ENCODE results near the gene FBXW4.

The FBXW4 gene

DNA sequence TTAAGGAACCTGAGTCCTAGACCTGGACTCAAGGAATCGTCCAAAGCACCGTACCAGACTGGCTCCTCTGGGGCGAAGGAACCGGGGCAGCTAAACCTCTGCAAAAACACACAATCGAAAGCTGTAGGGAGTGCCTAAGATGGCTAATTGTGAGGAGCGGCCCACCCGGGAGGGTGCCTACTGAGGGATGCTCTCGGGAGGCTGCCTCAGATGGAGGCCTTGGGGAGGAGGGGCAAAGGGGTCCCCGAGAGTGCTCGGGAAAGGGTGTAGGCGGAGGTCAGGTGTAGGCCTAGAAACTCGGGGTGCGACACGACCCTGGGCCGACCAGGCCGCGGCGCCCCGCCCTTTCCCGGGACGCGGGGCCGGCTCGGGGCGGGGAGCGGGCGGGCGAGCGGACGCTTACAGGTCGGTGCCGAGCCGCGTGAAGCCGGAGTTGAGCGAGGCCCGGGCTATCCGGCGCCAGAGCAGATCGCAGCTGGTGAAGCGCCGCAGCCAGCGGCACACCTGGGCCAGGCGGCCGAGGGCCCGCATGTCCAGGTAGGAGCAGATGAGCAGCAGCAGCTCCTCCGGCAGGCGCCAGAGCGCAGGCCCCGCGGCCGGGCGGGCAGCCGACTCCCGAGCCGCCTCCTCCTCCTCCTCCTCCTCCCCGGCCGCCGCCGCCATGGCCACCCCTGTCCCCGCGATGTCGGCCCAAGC, 844 bp downstream of the FBXW4 start:
- DNase-seq, result no peak

DNA sequence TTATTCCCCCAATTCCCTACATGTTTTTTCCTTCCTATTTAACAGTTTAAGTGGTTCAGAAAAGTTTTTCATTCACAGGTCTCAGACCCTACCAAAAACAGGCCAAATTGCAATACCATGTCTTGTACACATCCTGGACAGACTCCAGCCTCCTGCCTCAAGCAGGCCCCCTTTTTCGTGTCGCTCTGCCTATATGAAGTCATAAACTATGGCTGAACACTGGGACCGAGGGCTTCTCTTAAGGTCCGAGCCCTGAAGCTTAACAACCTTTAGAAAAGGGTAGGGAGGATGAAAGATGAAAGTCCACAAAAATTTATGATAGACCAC, 1.4 kb downstream of the FBXW4 start:
- no peak for DNase-seq

DNA sequence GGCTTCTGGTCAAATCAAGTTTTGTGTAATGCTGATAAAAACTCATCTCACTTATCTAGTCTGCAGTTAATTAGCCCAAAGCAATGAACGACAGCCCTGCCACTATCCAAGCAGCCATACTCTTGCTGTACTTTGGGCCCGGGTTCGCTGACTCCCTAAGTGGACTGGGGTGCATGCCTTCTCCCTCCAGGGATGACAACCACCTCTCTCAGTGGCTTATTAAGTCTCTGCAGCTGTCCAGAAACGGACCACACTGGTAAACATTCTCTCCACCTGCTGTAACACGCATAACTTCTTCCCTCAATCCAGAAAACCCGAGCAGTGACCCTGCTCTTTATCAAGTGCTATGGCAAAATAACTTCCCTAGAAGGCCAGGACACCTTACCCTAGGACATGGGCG, 3.9 kb downstream of the FBXW4 start:
- DNase-seq, result no peak

DNA sequence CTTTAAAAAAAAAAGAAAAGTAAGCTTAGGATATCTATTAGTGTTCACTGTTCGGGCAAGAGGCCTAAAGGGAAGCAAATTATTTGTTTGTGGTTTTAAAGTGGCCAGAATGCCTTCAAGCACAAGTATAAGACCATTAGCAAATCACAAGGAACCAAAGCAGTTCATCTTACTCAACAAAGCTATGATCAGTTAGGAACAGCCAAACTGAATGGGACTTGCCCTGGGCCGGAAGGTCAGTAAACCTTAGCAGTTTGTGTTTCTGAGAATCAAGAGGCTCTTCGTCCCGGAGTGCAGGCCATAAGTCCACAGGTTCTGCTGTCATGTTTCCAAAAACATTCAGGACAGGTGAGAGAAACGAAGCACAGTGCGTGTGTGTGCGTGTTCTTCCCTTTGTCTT, 4.5 kb downstream of the FBXW4 start:
- DNase-seq, result no peak

DNA sequence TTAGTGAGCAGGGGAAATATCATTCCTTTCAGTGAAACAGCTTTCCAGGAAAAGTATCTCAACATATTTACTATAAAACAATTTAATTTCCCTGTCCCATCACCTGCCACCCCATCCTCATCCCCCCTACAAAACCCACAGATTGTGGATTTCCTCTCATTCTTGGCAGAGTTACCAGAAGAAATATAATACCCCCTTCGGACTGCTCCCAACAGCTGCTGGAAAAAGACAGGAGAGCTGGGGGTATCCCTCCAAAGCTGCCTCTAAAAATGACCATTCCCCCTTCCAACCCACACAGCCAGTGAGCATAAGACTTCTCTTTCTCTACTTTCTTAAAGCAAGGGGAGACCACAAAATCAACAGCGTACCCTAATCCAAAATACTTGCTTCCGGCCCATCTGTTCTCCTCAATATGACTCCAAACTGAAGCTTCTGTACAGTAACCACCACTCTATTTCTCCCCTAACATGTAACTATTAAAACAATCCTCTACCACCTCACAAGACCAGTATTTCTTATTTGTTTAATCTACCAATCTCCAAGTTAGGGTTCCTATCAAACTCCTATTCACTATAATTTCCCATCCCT, 7.8 kb downstream of the FBXW4 start:
- no peak for DNase-seq

DNA sequence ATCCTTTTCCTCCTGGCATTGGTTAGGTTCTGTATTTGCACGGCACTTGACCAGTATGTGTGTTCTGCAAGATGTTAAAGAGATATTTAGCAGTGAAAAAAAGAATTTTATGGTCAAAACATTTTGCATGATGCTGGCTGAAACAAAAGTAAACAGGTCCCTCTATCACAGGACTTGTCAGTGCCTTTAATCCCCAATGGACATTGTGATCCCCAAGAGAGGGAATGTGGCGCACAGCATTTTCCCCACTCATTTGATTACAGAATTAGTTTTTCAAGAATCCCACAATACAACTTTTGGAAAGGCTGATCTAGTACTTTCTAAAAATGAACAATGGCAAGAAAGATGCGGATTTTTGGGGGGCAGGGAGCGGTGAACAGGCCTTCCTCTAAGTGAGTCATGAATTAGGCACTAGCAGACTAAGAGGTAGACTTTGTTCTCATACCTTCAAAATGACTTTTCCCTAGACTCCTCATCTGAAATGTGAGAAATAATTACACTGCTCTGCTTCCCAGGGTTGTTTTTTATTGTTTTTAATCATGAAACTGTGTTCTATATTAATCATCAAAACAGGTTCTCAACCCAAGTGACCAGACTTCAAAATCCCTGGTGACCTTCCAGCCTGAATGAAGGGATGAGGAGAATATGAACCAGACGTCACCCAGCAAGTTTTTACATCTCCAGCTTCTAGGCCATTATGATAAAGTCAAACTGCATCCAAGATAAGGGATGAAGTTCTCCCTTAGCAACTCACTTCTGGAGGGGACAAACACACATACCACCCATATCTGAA, 8.6 kb downstream of the FBXW4 start:
- DNase-seq, result no peak

DNA sequence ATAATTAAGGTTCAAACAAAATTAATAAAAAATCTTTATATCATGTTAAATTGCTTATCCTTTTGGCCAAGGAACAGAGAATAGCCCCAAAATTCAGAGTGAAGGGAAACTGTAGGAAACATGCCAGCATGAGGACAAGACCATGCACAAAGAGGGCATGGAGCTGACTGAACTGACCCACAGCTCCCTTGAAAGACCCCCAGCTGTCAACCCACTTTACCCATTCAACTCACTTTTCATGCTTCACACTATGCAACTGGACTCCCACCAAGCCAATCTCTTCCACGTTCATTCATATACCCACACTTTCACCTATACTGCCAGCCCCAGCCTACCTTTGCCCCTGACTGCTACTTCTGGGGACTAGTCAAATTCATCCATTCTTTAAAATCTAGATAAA, 10.2 kb downstream of the FBXW4 start:
- DNase-seq, result no peak

DNA sequence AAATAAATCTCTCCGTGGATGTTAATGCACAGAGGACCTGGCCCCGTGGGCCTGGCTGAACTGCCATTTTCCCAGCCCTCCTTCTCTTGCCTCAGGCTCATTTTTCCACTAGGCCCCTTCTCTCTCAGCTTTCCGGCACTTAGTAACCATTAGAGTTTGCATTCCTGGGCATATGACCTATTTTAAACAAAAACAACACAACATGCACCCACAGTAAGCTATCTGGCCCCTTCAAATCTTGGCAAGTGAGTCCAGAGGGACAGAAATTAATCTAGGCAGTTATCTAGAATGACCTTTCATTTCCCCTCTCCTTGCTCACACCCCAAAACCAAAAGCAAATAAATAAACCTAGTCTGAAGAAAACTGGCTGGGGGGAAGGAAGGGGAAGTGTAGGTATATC, 11.7 kb downstream of the FBXW4 start:
- DNase-seq, result no peak

DNA sequence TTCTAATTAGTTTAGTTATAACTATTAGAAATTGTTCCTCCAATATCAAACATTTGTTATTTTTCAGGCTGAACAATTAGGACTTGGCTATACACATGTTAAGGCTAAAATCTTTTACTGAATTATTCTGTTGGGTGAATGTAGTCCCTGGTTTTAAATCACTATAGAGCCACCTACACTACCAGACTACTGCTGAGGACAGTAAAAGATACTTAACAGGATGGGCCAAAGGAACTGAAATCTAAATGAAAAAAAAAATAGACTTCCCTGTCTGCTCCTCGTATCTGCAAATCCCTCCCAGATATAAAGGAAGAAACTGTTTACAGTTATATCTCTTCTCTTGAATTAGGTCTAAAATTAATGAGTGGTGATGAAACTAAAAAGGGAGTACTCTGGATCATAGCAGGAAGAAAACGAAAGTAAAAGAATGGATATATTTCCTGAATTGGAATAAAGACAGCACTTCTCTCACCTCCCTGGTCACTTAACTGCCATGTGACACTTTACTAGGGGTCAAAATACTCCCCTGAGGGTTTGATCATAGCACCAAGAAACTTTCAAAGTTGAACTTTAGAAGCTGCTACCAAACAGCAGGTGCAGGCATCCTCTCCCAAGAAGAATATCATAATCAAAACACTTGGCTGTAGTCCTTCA, 12.7 kb downstream of the FBXW4 start:
- no peak for DNase-seq

DNA sequence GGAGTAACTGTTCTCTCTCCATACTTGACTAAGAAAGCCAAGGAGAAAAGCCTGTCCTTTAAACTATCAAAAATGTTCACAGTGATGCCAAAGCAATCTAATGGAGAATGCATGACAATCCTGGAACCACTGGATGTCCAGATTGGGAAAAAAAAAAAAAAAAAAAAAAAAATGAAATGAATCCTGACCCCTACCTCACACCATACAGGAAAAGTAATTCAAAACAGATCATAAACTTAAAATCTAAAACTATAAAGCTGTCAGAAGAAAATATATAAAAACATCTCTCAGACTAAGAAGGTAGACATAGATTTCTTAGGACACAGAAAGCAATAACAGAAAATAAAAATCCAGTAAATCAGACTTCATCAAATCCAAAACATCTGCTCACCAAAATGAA, 18.4 kb downstream of the FBXW4 start:
- DNase-seq, result no peak

DNA sequence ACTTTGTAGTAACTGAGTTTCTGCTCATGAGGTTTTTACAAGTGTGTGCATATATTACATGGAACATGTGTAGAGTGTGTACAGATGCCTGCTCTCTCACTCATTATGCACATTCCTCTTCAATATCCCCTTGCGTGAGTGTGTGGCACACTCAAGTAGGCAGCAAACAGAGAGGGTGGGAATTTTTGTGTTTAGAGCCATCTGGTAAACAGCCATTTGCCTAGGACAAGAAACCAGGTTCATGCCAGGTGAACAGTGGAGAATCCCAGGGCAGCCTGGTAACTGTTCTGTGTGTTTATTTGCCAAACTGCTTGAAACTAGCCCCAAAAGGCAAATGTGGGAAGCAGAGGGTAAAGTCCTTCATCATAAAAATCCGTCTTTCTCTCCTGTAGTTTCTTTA, 19.9 kb downstream of the FBXW4 start:
- DNase-seq, result no peak

DNA sequence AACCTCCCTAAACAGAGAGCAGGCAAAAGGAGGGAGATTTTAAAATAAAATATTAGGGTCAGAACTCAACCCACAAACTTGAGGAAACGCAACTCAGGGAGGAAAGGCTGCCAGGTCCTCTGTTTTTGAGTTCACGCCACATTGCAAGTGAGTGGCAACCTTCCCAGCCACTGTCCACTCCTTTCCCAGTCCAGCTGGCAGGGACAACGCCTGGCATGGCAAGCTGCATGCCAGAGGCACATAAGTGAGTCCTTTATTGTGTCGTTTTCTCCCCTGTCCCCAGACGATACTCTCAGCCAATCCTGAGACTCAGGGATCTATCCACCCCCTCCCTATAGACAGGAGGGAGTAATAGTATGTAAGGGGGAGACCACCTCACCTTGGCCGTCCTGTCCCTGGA, 22.4 kb downstream of the FBXW4 start:
- no peak for DNase-seq

DNA sequence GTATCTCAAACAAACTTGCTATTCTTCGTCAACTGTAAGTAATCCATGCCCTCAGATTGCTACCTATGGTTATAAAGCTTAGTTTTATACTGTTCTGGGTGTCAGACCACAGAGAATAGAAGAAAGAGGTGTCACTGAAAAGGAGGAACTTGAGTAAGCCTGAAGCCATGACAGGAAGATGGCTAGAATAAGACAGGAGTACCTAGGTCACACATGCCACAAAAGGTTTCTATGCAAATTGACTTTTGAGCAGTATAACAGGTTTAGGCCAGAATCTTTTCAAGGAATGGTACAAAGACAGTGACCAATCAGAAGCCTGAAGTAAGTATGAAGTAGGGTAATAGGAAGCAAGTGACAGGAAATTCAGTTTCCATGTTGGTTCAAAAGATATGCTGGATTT, 23.5 kb downstream of the FBXW4 start:
- no peak for DNase-seq

DNA sequence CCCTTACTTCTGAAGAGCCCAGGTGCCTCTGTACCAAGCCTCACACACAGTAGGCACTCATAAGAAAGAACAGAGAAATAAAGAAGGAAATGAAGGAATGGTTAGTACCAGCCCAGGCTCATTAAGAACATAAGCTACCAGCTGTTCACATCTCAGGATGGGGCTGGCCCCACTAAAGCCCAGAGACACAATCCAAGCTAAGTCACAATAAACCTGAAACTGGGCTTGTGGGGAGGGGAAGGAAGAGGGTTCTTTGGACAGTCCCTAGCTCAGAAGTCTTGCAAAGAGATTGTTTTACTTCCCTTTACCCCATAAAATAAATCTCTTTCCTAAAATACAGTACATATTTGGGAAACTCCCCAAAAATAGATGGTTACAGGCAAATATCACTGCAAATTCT, 24.3 kb downstream of the FBXW4 start:
- no peak for DNase-seq

DNA sequence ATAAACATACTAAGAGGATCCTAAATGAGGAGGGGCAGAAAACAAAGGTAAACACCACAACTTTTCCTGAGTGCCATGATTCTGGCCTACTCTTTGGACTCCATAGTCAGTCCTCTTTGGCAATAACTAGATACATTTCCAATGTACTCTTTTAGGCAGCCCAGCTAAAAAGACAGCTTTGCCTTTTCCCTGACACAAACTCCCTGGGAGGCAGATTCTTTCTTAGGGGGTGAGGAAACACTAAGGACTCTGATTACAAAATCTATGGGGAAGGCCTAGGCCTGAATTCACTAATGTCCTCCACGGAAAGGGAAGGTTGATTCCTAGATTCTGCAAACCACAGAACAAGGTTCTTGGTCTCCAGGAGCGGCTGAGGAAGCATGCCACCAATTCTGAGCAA, 25.8 kb downstream of the FBXW4 start:
- no peak for DNase-seq

DNA sequence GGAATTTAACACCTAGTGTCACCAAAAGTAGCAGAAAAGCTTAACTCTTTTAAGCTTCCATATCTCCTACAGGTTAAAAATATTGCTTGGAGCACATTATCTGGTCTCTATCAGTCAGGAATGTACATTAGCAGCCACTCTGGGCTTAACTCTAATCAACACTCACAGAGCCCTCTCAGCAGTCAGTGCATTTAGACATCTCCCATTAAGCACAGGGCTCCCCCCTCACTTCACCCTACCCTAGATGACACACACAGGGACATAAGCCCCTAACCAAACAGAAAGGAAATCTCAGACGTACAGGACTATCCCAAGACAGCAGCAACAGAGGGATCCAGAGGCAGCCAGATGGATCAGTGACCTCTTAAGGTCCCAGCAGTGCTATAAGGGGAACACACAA, 26.4 kb downstream of the FBXW4 start:
- no peak for DNase-seq

DNA sequence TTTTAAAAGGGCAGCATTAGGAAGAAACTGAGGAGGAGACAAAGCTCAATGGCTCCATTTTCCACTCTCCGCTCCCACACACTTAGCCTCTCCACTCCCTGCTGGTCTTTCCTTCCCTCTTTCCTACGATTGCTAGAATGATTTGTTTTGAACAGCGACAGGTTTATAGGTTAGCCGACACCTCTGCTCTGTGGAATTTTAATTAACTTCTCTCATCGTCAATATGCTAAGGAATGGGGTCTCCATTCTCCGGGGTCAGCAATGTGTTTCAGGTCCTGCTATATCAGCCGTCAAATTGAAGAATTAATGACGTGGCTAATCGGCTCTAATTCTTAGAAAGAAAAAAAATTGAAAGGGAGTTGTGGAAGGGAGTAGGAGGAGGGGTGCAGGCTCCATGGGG, 28.9 kb downstream of the FBXW4 start:
- DNase-seq, result no peak

DNA sequence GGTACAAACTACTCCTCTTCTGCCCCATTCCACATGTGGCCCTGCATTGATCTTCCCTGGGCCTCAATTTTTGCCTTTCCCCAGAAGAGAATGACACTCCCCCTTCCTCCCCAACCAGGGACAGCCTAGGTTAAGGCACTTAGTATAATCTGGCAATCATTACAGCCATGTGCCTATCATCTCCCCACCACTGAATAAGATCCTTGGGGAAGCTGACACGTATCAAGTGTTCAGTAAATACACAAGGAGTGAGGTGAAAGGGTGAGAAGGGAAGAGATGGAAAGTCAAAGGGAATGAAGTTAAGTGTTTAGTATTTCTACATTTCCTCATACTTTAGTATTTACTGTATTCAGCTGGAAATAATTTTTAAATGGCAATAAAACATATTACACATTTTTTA, 31.9 kb downstream of the FBXW4 start:
- DNase-seq, result no peak

DNA sequence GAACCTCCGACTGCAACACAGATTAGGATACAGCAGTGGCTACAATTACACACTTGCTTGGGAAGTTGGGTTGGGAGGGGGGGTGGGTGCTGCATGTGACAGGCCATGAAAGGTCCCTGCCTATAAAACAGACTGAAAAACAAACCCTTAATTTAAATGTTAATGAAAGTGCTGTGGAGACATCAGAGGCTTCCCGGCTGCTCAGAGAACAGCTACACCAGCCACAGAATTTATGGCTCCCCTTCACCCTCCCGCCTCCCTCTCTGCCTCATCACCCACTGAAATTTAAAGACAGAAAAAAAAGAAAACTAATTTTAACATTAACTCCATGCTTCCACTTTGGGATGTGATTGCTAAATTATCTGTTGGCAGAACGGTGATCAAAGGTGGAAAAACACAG, 34.7 kb downstream of the FBXW4 start:
- no peak for DNase-seq

DNA sequence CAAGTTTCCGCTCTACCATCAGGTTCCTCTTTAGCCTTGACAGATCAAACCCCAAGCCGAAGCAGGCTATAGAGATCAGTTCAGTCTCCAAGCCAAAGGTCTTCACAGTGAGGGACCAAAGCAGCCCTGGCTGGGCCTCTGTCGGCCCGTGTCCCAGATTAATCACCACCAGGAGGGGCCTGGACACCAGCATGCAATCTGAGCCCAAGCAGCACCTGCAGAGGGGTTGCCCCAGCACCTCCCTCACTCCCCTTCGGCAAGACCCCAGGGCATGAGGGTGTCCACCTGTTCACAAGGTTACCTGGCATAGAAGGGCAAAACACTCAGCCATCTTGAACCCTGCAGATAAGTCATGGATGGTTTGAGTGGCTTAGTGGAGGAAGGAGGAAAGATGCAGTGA, 36.0 kb downstream of the FBXW4 start:
- no peak for DNase-seq

DNA sequence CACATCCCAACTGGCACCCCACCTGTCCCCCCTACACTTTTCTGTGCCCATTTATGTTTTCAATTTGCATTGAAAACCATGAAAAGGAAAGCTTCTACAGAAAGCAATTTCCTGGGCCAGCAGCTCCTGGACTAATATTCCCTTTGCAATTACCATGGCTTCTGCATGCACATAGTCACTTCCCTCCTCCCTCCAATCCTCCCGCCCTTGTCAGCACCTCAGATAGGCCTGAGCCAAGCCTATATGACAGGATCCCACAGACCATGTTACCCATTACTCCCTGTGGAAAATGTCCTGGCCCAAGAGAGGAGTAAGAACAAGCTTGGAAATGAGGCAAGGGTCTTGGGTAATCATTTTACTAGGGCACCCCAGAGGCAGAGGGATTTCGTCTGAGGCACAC, 38.1 kb downstream of the FBXW4 start:
- no peak for DNase-seq

DNA sequence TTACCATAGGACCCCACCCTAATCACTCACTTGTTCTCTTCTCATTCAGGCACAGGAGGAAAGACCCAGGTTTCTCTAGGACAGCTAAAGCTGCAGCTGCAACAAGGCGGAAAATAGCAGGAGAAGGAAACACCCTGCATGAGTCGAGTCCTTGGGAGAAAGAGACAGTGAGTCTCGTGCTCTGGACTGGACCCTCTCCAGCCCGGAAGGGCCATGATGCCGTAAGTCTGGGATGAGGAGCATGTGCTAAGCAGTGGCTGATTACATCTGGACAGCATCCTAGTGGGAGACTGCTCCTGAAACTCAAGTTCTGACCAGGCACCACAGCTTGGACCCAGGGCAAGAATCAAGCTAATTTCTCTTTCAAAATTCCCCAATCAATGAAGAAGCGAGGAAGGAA, 39.4 kb downstream of the FBXW4 start:
- DNase-seq, result no peak

DNA sequence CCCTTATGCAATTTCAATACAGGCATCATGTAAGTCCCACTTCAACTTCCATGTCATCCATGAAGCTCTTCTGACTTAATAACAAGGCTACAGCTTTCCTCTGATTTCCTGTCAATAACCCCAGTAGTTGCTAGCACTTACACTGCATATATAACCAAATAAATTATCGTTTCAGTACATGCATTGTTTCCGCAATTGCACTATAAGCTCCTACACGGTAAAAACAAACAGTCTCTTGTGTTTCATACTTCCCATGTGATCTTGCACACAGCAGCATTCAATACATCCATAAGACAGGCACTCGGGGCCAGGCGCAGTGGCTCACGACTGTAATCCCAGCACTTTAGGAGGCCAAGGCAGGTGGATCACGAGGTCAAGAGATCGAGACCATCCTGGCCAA, 41.4 kb downstream of the FBXW4 start:
- no peak for DNase-seq

DNA sequence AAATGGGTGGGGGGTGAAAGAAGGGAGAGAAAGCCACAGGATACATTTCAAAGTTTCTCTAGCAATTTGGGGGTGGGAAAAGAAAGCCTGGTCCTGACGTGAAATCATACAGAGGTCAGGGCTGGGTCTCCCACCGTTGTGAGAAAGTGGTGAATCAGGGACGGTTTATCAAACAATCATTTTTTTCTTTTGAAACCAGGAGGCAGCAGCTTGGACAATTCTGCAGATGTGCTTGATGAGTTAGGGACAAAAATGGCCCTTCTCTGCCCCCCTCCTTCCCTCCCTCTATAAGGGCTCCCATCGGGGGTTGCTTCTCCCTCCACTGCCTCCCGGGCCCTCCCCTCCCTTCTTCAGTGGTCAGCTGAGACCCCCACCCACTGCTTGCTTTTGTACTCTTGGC, 43.6 kb downstream of the FBXW4 start:
- no peak for DNase-seq
